Epithelial cell of proximal tubule (primary cell): ENCODE data around the gene TFAP2A. TPM values are rescaled to one million over a fixed set of nuclear protein-coding genes. Genes with fewer than 3 reads are reported as not detected.

Experiments used
- DNase-seq: peaks from one replicate; pipeline ENCODE4 v3.0.0-alpha.2; 2011; ENCODE audit warnings: low read depth
- H3K4me3 ChIP-seq: 2 replicates; pipeline ENCODE4 v1.5.1; 2011; ENCODE audit warnings: low read depth, mild to moderate bottlenecking, low read length
- CTCF ChIP-seq: conservative IDR thresholded peaks from 2 replicates; pipeline ENCODE4 v1.5.1; 2012; ENCODE audit warnings: low read depth, mild to moderate bottlenecking, low read length
- total RNA-seq: library from RNA; depleted of rRNA; stranded (reverse); fragments of >200 nt; gene quantifications from 2 replicates; pipeline ENCODE4 v1.2.3, GENCODE V29; 2015

TFAP2A gene
- total RNA-seq, 1 donor from 2014 or later, result 17.8 TPM

GRCh38 chr6:10416863-10417641, 2.2 kb upstream of the TFAP2A start:
- peak overlapping the region; percentile 14 for H3K4me3 ChIP-seq
- TF ChIP-seq CTCF, result no peak
- no peak for DNase-seq

- DNase-seq, result no peak
- H3K4me3 ChIP-seq, result no peak overlapping the region
- no peak for TF ChIP-seq CTCF
Measured at GRCh38 chr6:10416516-10416862, 1.6 kb upstream of the TFAP2A start.

- peak overlapping the region; percentile 56 for H3K4me3 ChIP-seq
- no peak for TF ChIP-seq CTCF
- no peak for DNase-seq
Measured at GRCh38 chr6:10415617-10416480, 975 bp upstream of the TFAP2A start.

- TF ChIP-seq CTCF, result peak; percentile 23
- DNase-seq, result no peak
- H3K4me3 ChIP-seq, result peak overlapping the region; percentile 56
Measured at GRCh38 chr6:10413850-10414738, 780 bp downstream of the TFAP2A start.

- peak overlapping the region; percentile 56 for H3K4me3 ChIP-seq
- no peak for TF ChIP-seq CTCF
- DNase-seq, result no peak
Measured at GRCh38 chr6:10413262-10413849, 1.5 kb downstream of the TFAP2A start.
